ENCODE measurements around the gene GLIPR1L1.

GRCh38 chr12:75390899-75391538 is 56.5 kb downstream of the GLIPR1L1 start, which contains the start of gene GLIPR1L2:
- peak in 5 of 7 experiments; percentile 66 to 85 (median 83) for TF ChIP-seq CTCF (IDR thresholded peaks at IDR 0.05)
- peak; percentile 84 to 97 (median 94) for TF ChIP-seq POLR2AphosphoS5 (IDR thresholded peaks at IDR 0.05)

All from stomach (tissue), 4 donors.